K562 (cell line): Measurements from ENCODE around the gene CERS1. TPM values are rescaled to one million over a fixed set of nuclear protein-coding genes. Genes with fewer than 3 reads are reported as not detected.

Source experiments
- ARNT ChIP-seq, 2 experiments: fragments of 450-650 bp; IDR thresholded peaks; 2 replicates each; pipeline ENCODE4 v1.6.1; 2016; ENCODE audit warnings: mild to moderate bottlenecking in 1 of 2
- ATF2 ChIP-seq: sonication (generic); formaldehyde crosslinking; IDR thresholded peaks from 2 replicates; pipeline ENCODE4 v1.8.1; 2022; ENCODE audit warnings: missing genetic modification reagents
- E2F5 ChIP-seq: sonication (generic); formaldehyde crosslinking; IDR thresholded peaks from 2 replicates; pipeline ENCODE4 v1.8.0; 2022; ENCODE audit warnings: mild to moderate bottlenecking, missing genetic modification reagents
- EP300 ChIP-seq: IDR thresholded peaks from 2 replicates; pipeline ENCODE4 v1.6.1; 2012; ENCODE audit warnings: low read length, improper control_type of control experiment
- FOXA1 ChIP-seq: fragments of 450-650 bp; IDR thresholded peaks from 2 replicates; pipeline ENCODE4 v1.6.1; 2016; ENCODE audit warnings: mild to moderate bottlenecking, borderline replicate concordance
- FOXJ2 ChIP-seq: fragments of 200-800 bp; sonication (Bioruptor generic); IDR thresholded peaks from 2 replicates; pipeline ENCODE4 v1.6.1; 2016; ENCODE audit warnings: missing genetic modification characterization, missing compliant biosample characterization
- GABPB2 ChIP-seq: fragments of 250-450 bp; sonication (Bioruptor Pico); conservative IDR thresholded peaks from 2 replicates; pipeline ENCODE4 v1.5.1; 2021; ENCODE audit warnings: mild to moderate bottlenecking
- HNRNPL ChIP-seq: fragments of 200-400 bp; formaldehyde crosslinking; IDR thresholded peaks from 2 replicates; pipeline ENCODE4 v1.6.1; 2017; ENCODE audit warnings: low read depth, mild to moderate bottlenecking, low read length
- ILK ChIP-seq: fragments of 450-650 bp; IDR thresholded peaks from 2 replicates; pipeline ENCODE4 v1.6.1; 2016; ENCODE audit warnings: missing genetic modification characterization, low read depth, mild to moderate bottlenecking, missing compliant biosample characterization, moderate library complexity, borderline replicate concordance
- MCM3 ChIP-seq: fragments of 450-650 bp; IDR thresholded peaks from 2 replicates; pipeline ENCODE4 v1.6.1; 2016
- NR3C1 ChIP-seq: sonication (generic); formaldehyde crosslinking; IDR thresholded peaks from 2 replicates; pipeline ENCODE4 v1.8.1; 2022; ENCODE audit warnings: missing genetic modification reagents
- OTX1 ChIP-seq: fragments of 450-650 bp; formaldehyde crosslinking; IDR thresholded peaks from 2 replicates; pipeline ENCODE4 v1.4.0; 2022; ENCODE audit warnings: mild to moderate bottlenecking
- PHF21A ChIP-seq: fragments of 450-650 bp; IDR thresholded peaks from 2 replicates; pipeline ENCODE4 v1.6.1; 2017; ENCODE audit warnings: low read depth, borderline replicate concordance
- PTTG1 ChIP-seq: fragments of 450-650 bp; IDR thresholded peaks from 2 replicates; pipeline ENCODE4 v1.6.1; 2016; ENCODE audit warnings: low read depth, mild to moderate bottlenecking, missing genetic modification characterization, missing compliant biosample characterization
- RBFOX2 ChIP-seq: fragments of 200-400 bp; formaldehyde crosslinking; IDR thresholded peaks from 2 replicates; pipeline ENCODE4 v1.6.1; 2017; ENCODE audit warnings: low read depth, mild to moderate bottlenecking, low read length, moderate library complexity
- SNRNP70 ChIP-seq: fragments of 200-400 bp; formaldehyde crosslinking; optimal IDR thresholded peaks from 2 replicates; pipeline ENCODE3; 2017; ENCODE audit warnings: low read depth, low read length
- SUPT5H ChIP-seq: fragments of 450-650 bp; IDR thresholded peaks from 2 replicates; pipeline ENCODE4 v1.6.1; 2016
- ZNF146 ChIP-seq: IDR thresholded peaks from one replicate; pipeline ENCODE4 v1.6.1; 2018; ENCODE audit warnings: missing compliant biosample characterization; ENCODE audit not compliant: unreplicated experiment
- ZNF174 ChIP-seq: fragments of 250-450 bp; sonication (Bioruptor Pico); IDR thresholded peaks from 2 replicates; pipeline ENCODE4 v1.4.0; 2020; ENCODE audit warnings: mild to moderate bottlenecking
- ZNF24 ChIP-seq: fragments of 450-650 bp; IDR thresholded peaks from 2 replicates; pipeline ENCODE4 v1.6.1; 2016
- ZNF282 ChIP-seq: sonication (generic); formaldehyde crosslinking; IDR thresholded peaks from 2 replicates; pipeline ENCODE4 v1.8.1; 2023; ENCODE audit warnings: missing genetic modification reagents
- ZNF311 ChIP-seq: fragments of 250-450 bp; sonication (Bioruptor Pico); IDR thresholded peaks from 2 replicates; pipeline ENCODE4 v1.4.0; 2020; ENCODE audit warnings: mild to moderate bottlenecking, moderate library complexity
- ZNF586 ChIP-seq: fragments of 450-650 bp; formaldehyde crosslinking; conservative IDR thresholded peaks from 2 replicates; pipeline ENCODE4 v1.4.0; 2020; ENCODE audit warnings: mild to moderate bottlenecking, moderate library complexity
- ZNF778 ChIP-seq: fragments of 450-650 bp; formaldehyde crosslinking; IDR thresholded peaks from 2 replicates; pipeline ENCODE4 v1.4.0; 2020; ENCODE audit warnings: mild to moderate bottlenecking, moderate library complexity
- polyA plus RNA-seq, 8 experiments: library from polyadenylated mRNA; depleted of rRNA in 4 of 8; stranded (reverse) in 5 of 8; unstranded in 3 of 8; fragments of >200 nt; fragmentation: Nextera tagmentation in 2 of 8; fragmentation: Illumina TruSeq in 1 of 8; extraction: Ambion mirVana in 2 of 8; extraction: Trizol in 1 of 8; gene quantifications; 2 replicates each; pipeline versions ENCODE4 v1.2.1 to v1.2.3, GENCODE V29; 2011 to 2014; ENCODE audit warnings: inconsistent platforms in 1 of 8, missing spikeins in 1 of 8
- total RNA-seq, 7 experiments: library from RNA; depleted of rRNA in 6 of 7; stranded (reverse); fragments of >200 nt in 6 of 7; fragmentation: Illumina TruSeq in 2 of 7; extraction: Trizol in 2 of 7; gene quantifications; 2 replicates each; pipeline versions ENCODE4 v1.2.1 to v1.2.3, GENCODE V29; 2011 to 2021; ENCODE audit warnings: low replicate concordance in 1 of 7
- TF ChIP-seq, protein P1 (sequence below), 2 experiments: fragments of 450-650 bp; IDR thresholded peaks; 2 replicates each; pipeline ENCODE4 v1.6.1; 2016

CERS1 gene
- total and polyA plus RNA-seq, 9 of the 15 experiments (the other 6 are each of a cell fraction or from before 2014, with no cell fraction given), result 0.33 to 1.5 (median 0.86) TPM; not detected in 2

DNA sequence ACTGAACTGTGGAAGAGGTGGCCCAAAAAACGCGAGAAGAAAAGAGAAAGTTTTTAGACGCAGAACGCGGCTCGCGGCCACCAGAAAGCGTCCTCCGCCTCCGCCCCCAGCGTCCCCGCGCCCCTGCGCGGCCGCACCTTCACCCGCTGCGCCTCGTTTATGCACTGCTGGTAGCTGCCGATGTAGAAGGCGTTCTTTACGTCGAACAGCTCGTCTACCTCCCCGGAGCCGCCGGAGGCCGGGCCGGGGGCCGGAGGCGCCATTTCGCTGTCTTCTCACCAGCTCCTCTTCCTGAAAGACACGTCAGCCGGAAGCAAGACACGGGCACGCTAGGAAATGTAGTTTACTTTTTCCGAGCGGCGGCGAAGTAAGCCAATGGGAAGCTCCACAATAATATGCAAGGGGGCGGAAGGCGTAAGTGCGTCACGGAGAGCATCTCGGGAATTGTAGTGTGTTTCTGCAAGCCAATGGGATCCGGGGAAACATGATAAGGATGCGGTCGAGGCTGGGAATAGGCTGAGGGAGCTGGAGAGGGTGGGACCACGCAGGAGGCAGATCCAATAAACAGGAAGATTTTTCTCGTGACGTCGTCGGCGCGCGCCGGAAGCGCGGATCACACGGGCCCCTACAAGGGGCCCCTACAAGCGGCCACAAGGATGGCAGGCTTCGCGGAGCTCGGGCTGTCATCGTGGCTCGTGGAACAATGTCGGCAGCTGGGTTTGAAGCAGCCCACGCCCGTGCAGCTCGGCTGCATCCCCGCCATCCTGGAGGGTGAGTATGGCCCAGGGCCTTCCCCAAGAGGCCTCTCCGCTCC lies 23.3 kb upstream of the CERS1 start, which contains the start of the genes COPE and DDX49 (continued):
- TF ChIP-seq RBFOX2, result peak; percentile 100
- TF ChIP-seq ILK, result no peak
- TF ChIP-seq E2F5 (CRISPR knock-in tag), result no peak
- TF ChIP-seq ZNF282 (CRISPR knock-in tag), result no peak
- TF ChIP-seq OTX1 (CRISPR knock-in tag), result peak; percentile 44; the same call in 1 of the 2 replicates
- TF ChIP-seq GABPB2, result no peak
- TF ChIP-seq ZNF586, result 0 out of 2 replicates have a peak, but pooled peaks have one; percentile 10
- no peak for TF ChIP-seq MCM3
- TF ChIP-seq SNRNP70, result no peak
- no peak for TF ChIP-seq ARNT (IDR thresholded peaks at IDR 0.05)
- no peak for TF ChIP-seq ZNF174
- TF ChIP-seq PHF21A, result peak; percentile 39; the same call in 1 of the 2 replicates
- TF ChIP-seq ZNF146 (CRISPR knock-in tag), result no peak
- TF ChIP-seq ATF2 (CRISPR knock-in tag), result no peak
- peak; percentile 95 for TF ChIP-seq SUPT5H
- TF ChIP-seq NR3C1 (CRISPR knock-in tag), result no peak
- no peak for TF ChIP-seq HNRNPL
- peak; percentile 89 for TF ChIP-seq FOXJ2 (tag)
- no peak for TF ChIP-seq ZNF778 (CRISPR knock-in tag)
- no peak for TF ChIP-seq PTTG1 (tag)
- no peak for TF ChIP-seq FOXA1
- TF ChIP-seq, protein P1, sequence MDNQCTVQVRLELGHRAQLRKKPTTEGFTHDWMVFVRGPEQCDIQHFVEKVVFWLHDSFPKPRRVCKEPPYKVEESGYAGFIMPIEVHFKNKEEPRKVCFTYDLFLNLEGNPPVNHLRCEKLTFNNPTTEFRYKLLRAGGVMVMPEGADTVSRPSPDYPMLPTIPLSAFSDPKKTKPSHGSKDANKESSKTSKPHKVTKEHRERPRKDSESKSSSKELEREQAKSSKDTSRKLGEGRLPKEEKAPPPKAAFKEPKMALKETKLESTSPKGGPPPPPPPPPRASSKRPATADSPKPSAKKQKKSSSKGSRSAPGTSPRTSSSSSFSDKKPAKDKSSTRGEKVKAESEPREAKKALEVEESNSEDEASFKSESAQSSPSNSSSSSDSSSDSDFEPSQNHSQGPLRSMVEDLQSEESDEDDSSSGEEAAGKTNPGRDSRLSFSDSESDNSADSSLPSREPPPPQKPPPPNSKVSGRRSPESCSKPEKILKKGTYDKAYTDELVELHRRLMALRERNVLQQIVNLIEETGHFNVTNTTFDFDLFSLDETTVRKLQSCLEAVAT (IDR thresholded peaks at IDR 0.05), result peak; percentile 52 to 99; a peak in 2 of 4 replicates
- 0 out of 2 replicates have a peak, but pooled peaks have one; percentile 24 for TF ChIP-seq ZNF24
- TF ChIP-seq ZNF311 (CRISPR knock-in tag), result no peak
- TF ChIP-seq EP300, result no peak
